Aorta (tissue), 5 donors: ENCODE data around the gene CFAP57. TPM values are rescaled to one million over a fixed set of nuclear protein-coding genes. Genes with fewer than 3 reads are reported as not detected.

ENCODE experiments used
- ATAC-seq: fragments of 200-7000 bp; cut with Tn5 transposase; one replicate; pipeline ENCODE4 v1.9.1; 2022; ENCODE audit warnings: moderate library complexity; ENCODE audit not compliant: low FRiP score
- DNase-seq, 2 donors: peaks; one replicate each; pipeline ENCODE4 v3.0.0-alpha.2; 2020
- H3K27ac ChIP-seq, 2 donors: one replicate each; pipeline ENCODE4 v1.5.1; 2013; ENCODE audit warnings: low read length in 2 of 2, mild to moderate bottlenecking in 2 of 2, moderate library complexity in 2 of 2, control low read depth in 1 of 2, inconsistent platforms in 1 of 2, low read depth in 1 of 2
- H3K27me3 ChIP-seq, 2 donors: one replicate each; pipeline ENCODE4 v1.6.1; 2013; ENCODE audit warnings: control low read depth in 1 of 2, low read length in 1 of 2, mild to moderate bottlenecking in 1 of 2, moderate library complexity in 1 of 2; ENCODE audit not compliant: insufficient read depth in 2 of 2, control insufficient read depth in 1 of 2
- H3K36me3 ChIP-seq, 2 donors: one replicate each; pipeline ENCODE4 v1.6.1; 2013; ENCODE audit warnings: control low read depth in 1 of 2, low read length in 1 of 2, mild to moderate bottlenecking in 1 of 2; ENCODE audit not compliant: insufficient read depth in 2 of 2, control insufficient read depth in 1 of 2
- H3K4me1 ChIP-seq, 2 donors: one replicate each; pipeline ENCODE4 v1.6.1; 2013; ENCODE audit warnings: low read length in 2 of 2, control low read depth in 1 of 2, mild to moderate bottlenecking in 1 of 2, moderate library complexity in 1 of 2; ENCODE audit not compliant: insufficient read depth in 2 of 2, control insufficient read depth in 1 of 2
- H3K4me3 ChIP-seq, 2 donors: one replicate each; pipeline ENCODE4 v1.5.1; 2013; ENCODE audit warnings: low read length in 2 of 2, control low read depth in 1 of 2, mild to moderate bottlenecking in 1 of 2
- H3K9me3 ChIP-seq: one replicate; pipeline ENCODE4 v1.6.1; 2013; ENCODE audit warnings: mild to moderate bottlenecking, low read length; ENCODE audit not compliant: control insufficient read depth
- WGBS, 2 donors: extraction: QIAGEN DNeasy Blood & Tissue Kit; methylation state at CpG; one replicate each; pipeline ENCODE4 v1.1.7; 2013; 5-methylcytosine and 5-hydroxymethylcytosine counted together
- intact Hi-C, 2 donors: fragments of 100-400 bp; cut with DNase I; formaldehyde crosslinking; loops; one replicate each; pipeline versions ENCODE4 v1.14.2 to v1.15.0; 2022
- polyA plus RNA-seq, 2 donors: library from polyadenylated mRNA; stranded (reverse); fragments of 200-250 nt; gene quantifications; one replicate each; pipeline ENCODE4 v1.2.3, GENCODE V29; 2013
- total RNA-seq, 2 donors: library from RNA; stranded (reverse); fragmentation: NEBNext Ultra II Directional; extraction: Animal tissue kit (Norgen Biotek cat#: 25700); gene quantifications; one replicate each; pipeline ENCODE4 v1.2.1, GENCODE V29; 2021
- donor health status: healthy with polysubstance abuse.
- donor health status: Bipolar disorder and iron deficiency.
- donor health status: DM: no; HTN: no; CAD: no.
- donor health status: DM: no; HTN: no; CAD: no.
- donor health status: DM: yes; HTN: yes; CAD: no.

CFAP57 gene
- total and polyA plus RNA-seq, 4 donors: under 0.01 to 1.3 (median 0.13) TPM; not detected in 1

DNA sequence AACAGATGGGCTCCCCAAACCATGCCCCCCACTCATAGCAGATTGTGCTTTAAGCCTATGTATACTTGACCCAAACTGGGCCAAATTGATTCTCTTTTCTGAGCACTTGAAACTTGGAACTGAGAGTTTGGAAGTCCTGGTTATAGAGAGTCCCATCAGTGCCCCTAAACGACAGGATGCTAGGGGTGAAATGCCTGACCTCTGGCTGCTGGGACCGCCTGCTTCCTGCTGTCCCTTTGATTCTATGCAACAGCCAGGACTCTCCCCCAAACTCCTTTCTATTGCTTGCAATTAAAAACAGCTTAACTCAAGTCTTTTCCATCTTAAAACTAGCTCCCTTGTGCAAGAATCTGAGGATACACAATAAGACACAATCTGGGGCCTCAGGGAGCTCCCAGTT lies 108.6 kb downstream of the CFAP57 start:
- H3K9me3 ChIP-seq: no peaks in the 10 kb centered on the region
- H3K4me1 ChIP-seq: no peaks in the 10 kb centered on the region
- H3K36me3 ChIP-seq: no peaks in the 10 kb centered on the region
- WGBS, 2 donors: 44 to 57% methylated on average over 2 of the region's 2 CpGs
- ATAC-seq (no peak), DNase-seq (peak; percentile 10 to 13)
- intact Hi-C loops: no loop called here
- no peak overlapping the region for H3K4me3 ChIP-seq
- H3K27me3 ChIP-seq: no peaks in the 10 kb centered on the region
- no peak overlapping the region for H3K27ac ChIP-seq

- Histone ChIP-seq H3K4me1 (no peaks in the 10 kb centered on the region), H3K36me3 (no peaks in the 10 kb centered on the region), H3K27ac (no peak overlapping the region), H3K9me3 (no peaks in the 10 kb centered on the region), H3K4me3 (no peak overlapping the region), H3K27me3 (no peaks in the 10 kb centered on the region)
- WGBS, 2 donors: 86 to 93% methylated on average over 15 of the region's 15 CpGs
- DNase-seq: peak; percentile 14 to 68
- intact Hi-C loops: no loop called here
- ATAC-seq: no peak
Measured at GRCh38 chr1:43282220-43283195, 110.4 kb downstream of the CFAP57 start.

GRCh38 chr1:43284065-43284464 lies 111.9 kb downstream of the CFAP57 start:
- WGBS, 2 donors: 86 to 89% methylated on average over 3 of the region's 3 CpGs
- no peaks in the 10 kb centered on the region for H3K4me1 ChIP-seq

DNA sequence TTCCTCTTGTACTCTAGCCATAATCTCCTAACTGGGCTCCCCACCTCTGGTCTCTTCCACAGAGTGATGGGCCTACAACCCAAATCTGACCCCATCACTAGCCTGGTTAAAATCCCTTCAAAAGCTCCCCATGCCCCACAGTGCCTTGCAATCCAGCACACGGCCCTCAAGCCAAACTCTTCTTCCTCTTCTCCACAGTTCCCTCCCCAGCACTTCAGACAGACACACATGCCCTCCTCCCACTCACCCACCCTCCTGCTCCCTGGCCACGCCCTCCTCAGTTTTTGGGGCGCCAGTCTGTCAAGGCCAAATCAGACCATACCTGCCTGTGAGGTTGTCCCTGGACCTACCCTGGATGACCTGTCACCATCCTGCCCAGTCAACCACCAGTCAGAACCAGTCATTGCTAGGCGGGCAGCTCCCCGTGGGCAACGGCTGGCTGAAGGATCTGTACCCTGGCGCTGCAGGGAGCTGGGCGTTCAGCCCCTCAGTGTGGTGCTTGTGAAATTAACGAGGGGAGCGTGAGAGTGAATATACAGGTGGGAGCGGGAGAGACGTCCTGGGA lies 112.5 kb downstream of the CFAP57 start:
- Histone ChIP-seq H3K9me3 (no peaks in the 10 kb centered on the region), H3K4me3 (no peak overlapping the region), H3K4me1 (no peaks in the 10 kb centered on the region), H3K36me3 (no peaks in the 10 kb centered on the region), H3K27me3 (no peaks in the 10 kb centered on the region), H3K27ac (no peak overlapping the region)
- intact Hi-C loops: no loop called here
- 83 to 87% methylated on average over 12 of the region's 12 CpGs for WGBS, 2 donors
- no peak for ATAC-seq
- peak; percentile 21 to 28 for DNase-seq

More at GRCh38 chr1:43284065-43284464, 111.9 kb downstream of the CFAP57 start:
- H3K4me3 ChIP-seq: no peak overlapping the region
- ATAC-seq (no peak), DNase-seq (peak; percentile 9 to 15)
- H3K36me3 ChIP-seq: no peaks in the 10 kb centered on the region
- no peaks in the 10 kb centered on the region for H3K27me3 ChIP-seq
- no peaks in the 10 kb centered on the region for H3K9me3 ChIP-seq
- no peak overlapping the region for H3K27ac ChIP-seq
- intact Hi-C loops: no loop called here

DNA sequence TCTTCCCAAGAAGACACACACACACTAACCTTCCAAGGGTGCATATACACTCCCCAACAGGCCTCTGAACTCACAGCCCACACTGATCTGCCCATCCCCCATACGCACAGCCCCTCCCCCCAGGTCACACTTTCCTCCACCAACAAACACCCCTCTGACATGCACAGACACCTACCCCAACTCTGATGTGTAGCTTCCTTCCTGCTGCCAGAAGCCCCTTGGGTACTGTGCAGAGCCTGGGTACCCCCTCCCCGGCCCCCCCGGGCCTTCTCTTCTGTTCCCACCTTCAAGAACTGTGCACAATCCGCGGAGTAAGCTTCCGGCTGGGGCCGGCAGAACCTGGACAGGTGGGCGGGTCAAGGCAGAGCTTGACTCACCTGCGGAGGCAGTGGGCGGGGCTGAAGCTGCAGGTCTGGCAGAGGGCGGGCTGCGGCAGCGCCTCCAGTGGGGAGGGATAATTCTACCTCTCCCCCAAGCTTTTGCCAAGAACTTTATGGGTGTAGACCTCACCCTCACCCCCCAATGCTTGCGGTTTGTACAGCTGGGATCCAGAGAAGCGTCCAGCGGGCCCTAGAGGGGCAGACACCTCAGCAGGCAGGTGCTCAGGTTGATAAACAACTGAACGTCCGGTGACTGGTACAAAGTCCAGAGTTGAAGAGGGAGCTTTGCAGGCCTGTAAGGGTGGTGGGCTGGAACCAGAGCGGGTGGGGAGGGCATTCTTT lies 113.3 kb downstream of the CFAP57 start, which contains the start of gene C1orf210:
Gene C1orf210, minus strand, starts transcription at position 313 of the 722 bp plus-strand sequence. CDS start 2,311 bp downstream, outside the sequence.
- no peaks in the 10 kb centered on the region for H3K27me3 ChIP-seq
- DNase-seq (peak; percentile 38 to 76), ATAC-seq (no peak)
- no peak within 1 kb of the TSS for H3K27ac ChIP-seq
- H3K9me3 ChIP-seq: no peaks in the 10 kb centered on the region
- H3K36me3 ChIP-seq: no peaks in the 10 kb centered on the region
- H3K4me1 ChIP-seq: no peaks in the 10 kb centered on the region
- 32 to 34% methylated on average over 19 of the region's 19 CpGs for WGBS, 2 donors
- intact Hi-C loops: no loop called here
- no peak within 1 kb of the TSS for H3K4me3 ChIP-seq

GRCh38 chr1:43286115-43286514 lies 114.0 kb downstream of the CFAP57 start:
- 93 to 97% methylated on average over 11 of the region's 11 CpGs for WGBS, 2 donors
- Histone ChIP-seq H3K27ac (no peak overlapping the region), H3K9me3 (no peaks in the 10 kb centered on the region), H3K4me3 (no peak overlapping the region), H3K36me3 (no peaks in the 10 kb centered on the region), H3K4me1 (no peaks in the 10 kb centered on the region), H3K27me3 (no peaks in the 10 kb centered on the region)
- ATAC-seq: no peak
- intact Hi-C loops: no loop called here
- peak; percentile 17 to 50 for DNase-seq

DNA sequence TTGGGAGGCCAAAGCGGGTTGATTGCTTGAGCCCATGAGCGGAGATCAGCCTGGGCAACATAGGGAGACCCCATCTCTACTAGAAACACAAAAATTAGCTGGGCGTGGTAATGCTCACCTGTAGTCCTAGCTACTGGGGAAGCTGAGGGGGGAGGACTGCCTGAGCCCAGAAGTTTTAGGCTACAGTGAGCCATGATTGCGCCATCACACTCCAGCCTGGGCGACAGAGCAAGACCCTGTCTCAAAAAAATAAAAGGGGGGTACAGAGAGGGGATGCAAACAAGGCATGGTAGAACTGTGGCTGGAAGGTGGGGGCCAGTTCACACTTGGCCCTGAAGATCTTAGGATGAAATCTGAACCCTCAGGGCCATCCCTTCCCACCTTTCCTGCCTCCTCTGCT lies 114.4 kb downstream of the CFAP57 start:
- Histone ChIP-seq H3K9me3 (no peaks in the 10 kb centered on the region), H3K27ac (no peak overlapping the region), H3K27me3 (no peaks in the 10 kb centered on the region), H3K4me3 (no peak overlapping the region), H3K36me3 (no peaks in the 10 kb centered on the region), H3K4me1 (no peaks in the 10 kb centered on the region)
- intact Hi-C loops: no loop called here
- DNase-seq: peak in 1 of 2 donors; percentile 5
- 95 to 99% methylated on average over 5 of the region's 5 CpGs for WGBS, 2 donors
- no peak for ATAC-seq

DNA sequence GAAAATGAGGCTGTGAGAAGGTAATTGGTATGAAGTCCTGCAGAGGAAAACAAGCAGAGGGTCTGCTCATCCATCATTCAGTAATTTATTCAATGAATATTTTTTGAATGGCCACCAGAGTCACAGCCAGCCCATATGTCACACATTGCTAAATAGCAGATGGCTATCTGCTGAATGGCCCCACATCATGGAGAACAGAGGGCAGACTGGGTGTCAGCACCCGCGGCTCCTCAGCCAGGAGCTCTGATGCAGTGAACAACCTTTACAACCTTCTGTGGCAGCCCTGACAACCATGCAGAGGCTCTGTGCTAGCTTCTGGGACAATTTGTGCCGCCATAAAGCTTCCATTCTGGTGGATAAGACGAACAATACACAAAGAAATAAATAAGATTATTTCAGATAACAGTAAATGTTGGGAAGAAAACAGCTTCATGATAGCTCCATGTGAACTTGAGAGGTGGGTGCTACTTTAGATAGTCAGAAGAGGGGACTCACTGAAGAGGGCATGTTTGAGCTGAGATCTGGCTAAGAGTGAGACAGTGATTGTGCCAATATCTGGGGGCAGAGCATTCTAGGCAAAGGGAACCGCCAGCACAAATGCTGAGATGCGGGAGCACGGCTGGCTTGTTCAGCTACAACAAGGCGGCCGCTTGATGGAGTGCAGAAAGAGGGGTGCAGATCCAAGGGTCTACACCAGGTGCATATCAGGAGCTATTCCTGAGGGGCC lies 116.1 kb downstream of the CFAP57 start:
- intact Hi-C loops: no loop called here
- H3K36me3 ChIP-seq: no peaks in the 10 kb centered on the region
- DNase-seq (peak in 1 of 2 donors; percentile 33), ATAC-seq (no peak)
- 84% methylated on average over 9 of the region's 9 CpGs for WGBS, 2 donors
- H3K9me3 ChIP-seq: no peaks in the 10 kb centered on the region
- no peaks in the 10 kb centered on the region for H3K4me1 ChIP-seq
- no peak overlapping the region for H3K4me3 ChIP-seq
- no peak overlapping the region for H3K27ac ChIP-seq
- no peaks in the 10 kb centered on the region for H3K27me3 ChIP-seq
